Hepatocyte (in vitro differentiated cells): ENCODE results near the gene SERPINE2. TPM values are rescaled to one million over a fixed set of nuclear protein-coding genes. Genes with fewer than 3 reads are reported as not detected.
A peak's percentile ranks its signal among the peaks of the same experiment; 100 is the strongest.

Experiments
- DNase-seq: peaks from one replicate; pipeline ENCODE4 v3.0.0-alpha.2; 2016; ENCODE audit warnings: low spot score
- H2AFZ ChIP-seq: fragments of 200-600 bp; sonication (generic); 2 replicates; pipeline ENCODE4 v1.6.0; 2016; ENCODE audit warnings: antibody characterized with exemption, mild to moderate bottlenecking
- H3K27ac ChIP-seq: fragments of 200-600 bp; sonication (generic); 2 replicates; pipeline ENCODE4 v1.5.1; 2016; ENCODE audit warnings: mild to moderate bottlenecking
- H3K27me3 ChIP-seq: fragments of 200-600 bp; sonication (generic); 2 replicates; pipeline ENCODE4 v1.6.1; 2016
- H3K36me3 ChIP-seq: fragments of 200-600 bp; sonication (generic); replicated peaks from 2 replicates; pipeline ENCODE4 v1.5.1; 2016; ENCODE audit warnings: low read depth; ENCODE audit not compliant: insufficient read depth
- H3K4me1 ChIP-seq: fragments of 200-600 bp; sonication (generic); 2 replicates; pipeline ENCODE4 v1.5.1; 2016; ENCODE audit warnings: mild to moderate bottlenecking, moderate library complexity; ENCODE audit not compliant: insufficient read depth
- H3K4me2 ChIP-seq: fragments of 200-600 bp; sonication (generic); 2 replicates; pipeline ENCODE4 v1.6.0; 2016
- H3K4me3 ChIP-seq: fragments of 200-600 bp; sonication (generic); 2 replicates; pipeline ENCODE4 v1.5.1; 2016; ENCODE audit warnings: mild to moderate bottlenecking
- H3K79me2 ChIP-seq: fragments of 200-600 bp; sonication (generic); 2 replicates; pipeline ENCODE4 v1.6.0; 2017; ENCODE audit warnings: mild to moderate bottlenecking
- H3K9me2 ChIP-seq: fragments of 200-600 bp; sonication (generic); replicated peaks from 2 replicates; pipeline ENCODE4 v1.6.0; 2017; ENCODE audit warnings: mild to moderate bottlenecking; ENCODE audit not compliant: insufficient read depth
- H3K9me3 ChIP-seq: fragments of 200-600 bp; sonication (generic); 2 replicates; pipeline ENCODE4 v1.5.1; 2016; ENCODE audit warnings: low read depth, mild to moderate bottlenecking
- H4K20me1 ChIP-seq: fragments of 200-600 bp; sonication (generic); 2 replicates; pipeline ENCODE4 v1.6.0; 2016; ENCODE audit warnings: mild to moderate bottlenecking; ENCODE audit not compliant: insufficient read depth, poor library complexity, severe bottlenecking
- EZH2 ChIP-seq: fragments of 200-600 bp; sonication (generic); IDR thresholded peaks from 2 replicates; pipeline ENCODE4 v1.6.1; 2016; ENCODE audit warnings: antibody characterized with exemption, mild to moderate bottlenecking, borderline replicate concordance
- EZH2phosphoT487 ChIP-seq: fragments of 200-600 bp; sonication (generic); IDR thresholded peaks from one replicate; pipeline ENCODE4 v1.6.1; 2018; ENCODE audit warnings: antibody characterized with exemption, mild to moderate bottlenecking, low read depth, moderate library complexity; ENCODE audit not compliant: unreplicated experiment, severe bottlenecking
- WGBS: methylation state at CpG from one replicate; pipeline ENCODE4 v1.1.6; 2016; ENCODE audit warnings: low lambda C conversion rate; ENCODE audit errors: missing lambda C conversion rate; 5-methylcytosine and 5-hydroxymethylcytosine counted together
- polyA plus RNA-seq: library from polyadenylated mRNA; unstranded; fragments of >200 nt; fragmentation: Nextera tagmentation; extraction: Ambion mirVana; gene quantifications from 2 replicates; pipeline ENCODE4 v1.2.1, GENCODE V29; 2016
- total RNA-seq: library from RNA; depleted of rRNA; stranded (reverse); fragments of >200 nt; gene quantifications from 2 replicates; pipeline ENCODE4 v1.2.3, GENCODE V29; 2014
- TF ChIP-seq, protein P1 (sequence below): fragments of 200-600 bp; sonication (generic); IDR thresholded peaks from 2 replicates; pipeline ENCODE4 v1.5.1; 2016; ENCODE audit warnings: antibody characterized with exemption, mild to moderate bottlenecking; ENCODE audit not compliant: poor library complexity

SERPINE2 gene
- total and polyA plus RNA-seq, 2 experiments from 2014 or later = 186 to 427 TPM

GRCh38 chr2:223957092-223957851 lies 81.8 kb downstream of the SERPINE2 start, which contains the start of gene MRPL44:
Gene MRPL44, plus strand, starts transcription at chr2:223957463. Its CDS starts 10 bp downstream, at chr2:223957473.
- peak; percentile 98 for DNase-seq
- Histone ChIP-seq H3K4me2 (peak within 1 kb of the TSS; percentile 83), H4K20me1 (peaks cover 4% of the 10 kb centered on the region), H3K4me3 (peak within 1 kb of the TSS; percentile 89), H3K9me3 (no peaks in the 10 kb centered on the region), H3K4me1 (peaks cover 9% of the 10 kb centered on the region), H3K9me2 (no peaks in the 10 kb centered on the region), H3K79me2 (peaks cover 49% of the 10 kb centered on the region), H3K36me3 (no peaks in the 10 kb centered on the region), H3K27ac (peak within 1 kb of the TSS; percentile 89), H3K27me3 (no peaks in the 10 kb centered on the region), H2AFZ (peak within 1 kb of the TSS; percentile 91)
- 1% methylated on average over 59 of the region's 65 CpGs for WGBS
- no peak for TF ChIP-seq EZH2
- TF ChIP-seq, protein P1, sequence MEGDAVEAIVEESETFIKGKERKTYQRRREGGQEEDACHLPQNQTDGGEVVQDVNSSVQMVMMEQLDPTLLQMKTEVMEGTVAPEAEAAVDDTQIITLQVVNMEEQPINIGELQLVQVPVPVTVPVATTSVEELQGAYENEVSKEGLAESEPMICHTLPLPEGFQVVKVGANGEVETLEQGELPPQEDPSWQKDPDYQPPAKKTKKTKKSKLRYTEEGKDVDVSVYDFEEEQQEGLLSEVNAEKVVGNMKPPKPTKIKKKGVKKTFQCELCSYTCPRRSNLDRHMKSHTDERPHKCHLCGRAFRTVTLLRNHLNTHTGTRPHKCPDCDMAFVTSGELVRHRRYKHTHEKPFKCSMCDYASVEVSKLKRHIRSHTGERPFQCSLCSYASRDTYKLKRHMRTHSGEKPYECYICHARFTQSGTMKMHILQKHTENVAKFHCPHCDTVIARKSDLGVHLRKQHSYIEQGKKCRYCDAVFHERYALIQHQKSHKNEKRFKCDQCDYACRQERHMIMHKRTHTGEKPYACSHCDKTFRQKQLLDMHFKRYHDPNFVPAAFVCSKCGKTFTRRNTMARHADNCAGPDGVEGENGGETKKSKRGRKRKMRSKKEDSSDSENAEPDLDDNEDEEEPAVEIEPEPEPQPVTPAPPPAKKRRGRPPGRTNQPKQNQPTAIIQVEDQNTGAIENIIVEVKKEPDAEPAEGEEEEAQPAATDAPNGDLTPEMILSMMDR = no peak

- no peaks in the 10 kb centered on the region for H3K9me2 ChIP-seq
- no peaks in the 10 kb centered on the region for H3K9me3 ChIP-seq
- H3K79me2 ChIP-seq = peaks cover 40% of the 10 kb centered on the region
- WGBS = 89% methylated on average over 4 of the region's 4 CpGs
- H3K4me3 ChIP-seq = no peak overlapping the region
- H3K4me1 ChIP-seq = peaks cover 9% of the 10 kb centered on the region
- no peak for DNase-seq
- peak overlapping the region; percentile 54 for H2AFZ ChIP-seq
- H4K20me1 ChIP-seq = no peaks in the 10 kb centered on the region
- H3K4me2 ChIP-seq = peak overlapping the region; percentile 67
- H3K27me3 ChIP-seq = no peaks in the 10 kb centered on the region
- no peaks in the 10 kb centered on the region for H3K36me3 ChIP-seq
- TF ChIP-seq EZH2phosphoT487 (no peak), EZH2 (no peak)
- TF ChIP-seq, protein P1 = no peak
- peak overlapping the region; percentile 74 for H3K27ac ChIP-seq
These were observed 82.8 kb downstream of the SERPINE2 start for GRCh38 chr2:223956300-223956699.

DNA sequence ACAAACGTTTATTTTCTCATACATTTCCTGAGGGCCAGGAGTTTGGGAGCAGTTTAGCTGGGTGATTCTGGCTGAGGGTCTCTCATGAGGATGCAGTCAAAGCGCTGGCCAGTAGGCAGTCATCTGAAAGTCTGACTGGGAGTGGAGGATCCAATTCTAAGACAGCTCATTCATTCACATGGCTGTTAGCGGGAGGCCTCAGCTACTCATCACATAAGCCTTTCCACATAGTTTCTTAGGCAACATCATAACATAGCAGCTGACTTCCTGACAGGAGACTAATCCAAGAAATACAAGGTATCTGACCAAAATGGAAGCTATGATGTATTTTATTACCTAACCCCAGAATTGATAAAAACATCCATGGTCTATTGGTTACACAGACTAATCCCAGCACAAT lies 84.7 kb downstream of the SERPINE2 start:
- no peaks in the 10 kb centered on the region for H3K27me3 ChIP-seq
- no peak overlapping the region for H3K4me3 ChIP-seq
- no peak overlapping the region for H2AFZ ChIP-seq
- 91% methylated on average over 3 of the region's 3 CpGs for WGBS
- H3K9me3 ChIP-seq = no peaks in the 10 kb centered on the region
- no peak overlapping the region for H3K27ac ChIP-seq
- DNase-seq = peak; percentile 53
- H3K4me1 ChIP-seq = peaks cover 1% of the 10 kb centered on the region
- TF ChIP-seq EZH2 (no peak), EZH2phosphoT487 (no peak)
- TF ChIP-seq, protein P1 = no peak
- no peaks in the 10 kb centered on the region for H4K20me1 ChIP-seq
- no peak overlapping the region for H3K4me2 ChIP-seq
- H3K79me2 ChIP-seq = peaks cover 21% of the 10 kb centered on the region
- no peaks in the 10 kb centered on the region for H3K9me2 ChIP-seq
- H3K36me3 ChIP-seq = no peaks in the 10 kb centered on the region
